ENCODE measurements around the gene NRF1.

GRCh38 chr7:129774359-129774758 lies 162.8 kb downstream of the NRF1 start:
- TF ChIP-seq BHLHE40 (IDR thresholded peaks at IDR 0.05; ENCODE audit: borderline replicate concordance) (no peak), L3MBTL2 (conservative IDR thresholded peaks at IDR 0.05) (no peak), SP1 (IDR thresholded peaks at IDR 0.05) (no peak), ARNT (IDR thresholded peaks at IDR 0.05) (no peak), HDGF (IDR thresholded peaks at IDR 0.05; ENCODE audit: borderline replicate concordance) (no peak), PKNOX1 (IDR thresholded peaks at IDR 0.05) (no peak), FOXA1 (IDR thresholded peaks at IDR 0.05) (no peak), ZNF384 (IDR thresholded peaks at IDR 0.05) (no peak), TARDBP (IDR thresholded peaks at IDR 0.05) (no peak)

All from HEK293T (cell line).